ENCODE results near the gene HOXB7.

Gene HOXB7

DNA sequence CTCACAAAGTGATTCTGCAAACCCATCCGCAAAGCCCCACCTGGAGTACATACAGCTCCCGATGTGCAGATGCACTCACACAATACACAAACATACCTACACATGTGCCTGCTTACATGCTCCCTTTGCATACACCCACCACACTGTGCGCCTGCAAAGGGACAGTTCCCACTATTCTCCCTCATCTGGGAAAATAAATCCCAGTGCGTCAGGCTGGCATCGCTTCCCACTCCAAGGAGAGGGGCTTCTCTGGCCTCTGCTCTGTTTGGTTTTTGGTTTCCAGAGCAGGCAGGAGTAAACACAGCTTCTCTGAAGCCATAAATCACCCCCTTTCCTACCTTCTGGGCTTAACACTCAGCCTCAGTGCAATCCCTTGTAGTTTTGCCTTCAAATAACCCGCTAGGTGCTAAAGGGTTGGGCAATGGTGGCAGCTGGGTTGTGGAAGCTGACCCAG, 47.4 kb downstream of the HOXB7 start:
- no peaks in the 10 kb centered on the region; the same call in none of the 2 replicates for H3K9me3 ChIP-seq (ENCODE audit: control insufficient read depth, insufficient read depth, low read length)
- H3K4me1 ChIP-seq (ENCODE audit: insufficient read depth, low read length): peaks cover 15% of the 10 kb centered on the region
- H3K36me3 ChIP-seq (ENCODE audit: insufficient read depth, low read length): no peaks in the 10 kb centered on the region
- H3K9ac ChIP-seq (ENCODE audit: low read depth, low read length): no peak overlapping the region

DNA sequence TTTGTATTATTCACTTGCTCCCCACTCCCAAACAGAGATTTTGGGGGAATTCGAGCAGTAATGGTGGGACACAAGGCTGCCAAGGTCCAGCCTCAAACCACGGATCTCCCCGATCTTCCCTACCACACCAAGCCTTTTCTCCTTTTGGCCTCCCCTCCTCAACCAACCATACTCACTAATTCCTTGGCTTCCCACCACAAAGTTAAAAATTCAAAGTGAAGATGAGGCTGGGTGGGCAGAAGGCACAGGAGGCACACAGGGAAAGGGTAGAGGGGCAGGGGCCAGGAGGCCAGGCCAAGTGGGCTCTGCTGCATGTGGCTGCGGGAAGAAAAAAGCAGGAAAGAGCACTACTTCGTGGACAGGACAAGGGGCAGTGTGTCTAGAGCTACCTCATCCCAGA, 47.9 kb downstream of the HOXB7 start:
- no peaks in the 10 kb centered on the region; the same call in none of the 2 replicates for H3K9me3 ChIP-seq (ENCODE audit: control insufficient read depth, insufficient read depth, low read length)
- H3K4me1 ChIP-seq (ENCODE audit: insufficient read depth, low read length): peaks cover 12% of the 10 kb centered on the region
- no peaks in the 10 kb centered on the region for H3K36me3 ChIP-seq (ENCODE audit: insufficient read depth, low read length)
- no peak overlapping the region for H3K9ac ChIP-seq (ENCODE audit: low read depth, low read length)

DNA sequence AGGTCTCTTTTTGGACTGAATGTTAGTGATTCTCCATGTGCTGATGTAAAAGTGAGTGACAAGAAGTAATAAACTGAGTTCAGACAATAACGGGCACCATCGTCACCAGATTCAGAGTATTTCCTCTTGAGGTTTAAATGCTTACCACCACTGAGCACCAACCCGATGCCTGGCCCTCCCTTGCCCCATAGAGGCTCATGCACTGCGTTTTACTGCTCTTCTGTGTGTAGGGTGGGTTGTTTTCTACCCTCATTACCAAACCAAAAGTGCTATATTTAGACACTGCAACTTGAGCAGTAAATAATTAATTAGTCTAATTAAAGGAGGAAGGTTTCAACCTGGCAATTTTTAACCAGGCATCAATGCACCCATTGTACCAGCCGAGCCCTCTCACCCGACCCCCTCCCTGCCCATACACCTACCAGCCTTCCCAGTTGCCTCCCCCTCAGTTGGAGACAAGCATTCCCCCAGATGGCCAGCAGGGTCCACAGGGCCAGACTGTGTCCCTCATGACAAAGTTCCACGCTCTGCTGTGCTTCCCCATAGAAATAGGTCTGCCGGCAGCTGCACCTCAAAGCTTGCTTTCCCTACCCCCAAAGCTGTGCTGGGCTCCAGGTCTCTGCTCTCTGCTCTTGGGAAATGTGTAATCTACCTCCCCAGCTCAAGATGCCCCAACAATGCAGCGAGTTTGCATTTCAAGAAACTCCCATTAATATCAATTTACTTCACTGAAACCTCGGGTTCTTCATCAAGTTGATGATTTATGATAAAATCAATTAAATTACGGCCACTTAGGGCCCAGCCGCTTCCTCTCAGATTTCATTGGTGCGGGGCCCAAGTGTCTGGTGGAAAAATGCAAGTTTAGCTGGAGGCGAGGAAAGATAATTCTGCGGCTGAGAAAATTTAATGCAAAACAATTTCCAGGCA, 48.7 kb downstream of the HOXB7 start:
- H3K9ac ChIP-seq (ENCODE audit: low read depth, low read length): no peak overlapping the region
- H3K36me3 ChIP-seq (ENCODE audit: insufficient read depth, low read length): no peaks in the 10 kb centered on the region
- no peaks in the 10 kb centered on the region; the same call in 1 of the 2 replicates for H3K9me3 ChIP-seq (ENCODE audit: control insufficient read depth, insufficient read depth, low read length)

DNA sequence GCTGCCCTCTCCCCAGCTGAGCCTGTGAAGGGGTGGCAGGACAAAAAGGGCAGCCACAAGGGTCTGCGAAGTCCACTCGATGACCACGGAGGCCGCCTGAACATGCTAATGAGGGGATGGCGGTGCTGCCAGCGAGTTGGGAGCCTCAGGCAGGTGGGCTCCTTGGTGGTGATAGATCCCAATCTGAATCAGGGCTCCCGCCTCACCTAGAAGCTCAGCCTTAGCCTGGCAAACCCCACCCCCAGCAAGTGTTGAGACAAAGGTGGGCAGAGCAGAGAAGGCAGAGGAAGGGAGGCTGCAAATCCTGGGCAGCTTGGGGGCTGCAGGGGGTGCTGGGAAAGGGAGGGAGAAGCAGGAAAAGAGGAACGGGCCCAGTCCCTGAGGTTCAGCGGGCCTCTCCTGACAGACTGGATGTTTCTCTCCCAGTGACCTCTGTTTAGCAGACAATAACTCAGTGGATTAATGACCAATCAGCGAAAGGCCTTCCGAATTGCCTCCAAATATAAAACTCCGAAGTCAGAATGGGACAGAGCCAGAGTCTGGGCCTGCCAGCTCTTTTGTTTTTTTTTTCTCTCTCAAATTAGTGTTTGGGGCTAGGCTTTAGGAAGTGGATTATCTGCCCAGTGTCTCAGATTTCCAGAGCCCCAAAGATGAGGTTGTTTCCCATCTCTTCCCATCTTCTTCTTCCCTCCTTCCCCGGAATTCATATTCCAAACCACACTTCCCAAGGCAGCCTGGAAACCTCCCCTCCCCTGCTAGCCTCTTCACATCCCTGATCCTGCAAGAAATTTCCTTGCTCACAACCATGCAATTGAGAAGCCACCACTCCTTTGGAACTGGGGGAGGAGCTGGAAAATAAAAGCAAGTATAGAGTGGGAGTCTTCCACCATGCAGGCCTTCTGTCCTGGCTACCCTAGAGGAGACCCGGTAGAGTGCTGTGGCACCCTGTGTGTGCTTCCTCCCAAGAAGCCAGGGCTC, 50.7 kb downstream of the HOXB7 start:
- Histone ChIP-seq H3K36me3 (ENCODE audit: insufficient read depth, low read length) (no peaks in the 10 kb centered on the region), H3K4me1 (ENCODE audit: insufficient read depth, low read length) (peaks cover 12% of the 10 kb centered on the region), H3K9ac (ENCODE audit: low read depth, low read length) (no peak overlapping the region), H3K9me3 (ENCODE audit: control insufficient read depth, insufficient read depth, low read length) (no peaks in the 10 kb centered on the region)

More for the DNA sequence above, 48.7 kb downstream of the HOXB7 start:
- peaks cover 8% of the 10 kb centered on the region for H3K4me1 ChIP-seq (ENCODE audit: insufficient read depth, low read length)

DNA sequence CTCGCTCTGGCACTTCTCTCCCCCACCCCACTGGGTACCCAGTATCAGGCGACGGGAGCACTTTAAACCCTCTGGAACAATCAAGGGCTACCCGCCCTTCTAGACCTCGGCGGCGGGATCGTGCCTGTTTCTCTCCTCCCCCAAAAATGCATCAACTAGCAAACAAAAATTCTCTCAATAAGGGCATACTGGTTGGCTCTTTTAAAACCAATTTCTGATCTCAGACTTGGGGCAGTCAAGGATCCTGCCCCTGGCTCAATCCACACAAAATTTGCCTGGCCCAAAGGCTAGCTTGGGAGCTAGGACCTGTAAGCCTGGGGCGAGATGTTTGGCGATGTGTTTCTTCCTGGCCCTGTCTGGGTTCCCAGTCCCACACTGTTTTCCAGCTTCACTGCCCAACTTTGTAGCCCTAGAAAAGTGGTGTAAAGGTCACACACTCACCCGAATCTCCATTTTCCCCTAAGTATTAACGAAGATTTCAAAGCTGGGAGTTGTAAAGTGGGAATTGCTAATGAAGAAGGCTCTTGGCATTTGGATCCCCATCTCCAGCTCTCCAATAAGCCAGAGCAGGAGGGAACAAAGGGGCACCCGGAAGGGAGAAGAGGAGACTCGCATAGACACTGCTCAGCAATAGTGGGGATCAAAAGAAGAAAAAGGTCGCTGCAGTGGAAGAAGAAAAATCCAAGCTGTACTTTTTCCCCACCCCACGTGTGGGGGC, 51.5 kb downstream of the HOXB7 start:
- H3K4me1 ChIP-seq (ENCODE audit: insufficient read depth, low read length): peaks cover 13% of the 10 kb centered on the region
- no peaks in the 10 kb centered on the region for H3K36me3 ChIP-seq (ENCODE audit: insufficient read depth, low read length)
- no peak overlapping the region for H3K9ac ChIP-seq (ENCODE audit: low read depth, low read length)
- H3K9me3 ChIP-seq (ENCODE audit: control insufficient read depth, insufficient read depth, low read length): no peaks in the 10 kb centered on the region

DNA sequence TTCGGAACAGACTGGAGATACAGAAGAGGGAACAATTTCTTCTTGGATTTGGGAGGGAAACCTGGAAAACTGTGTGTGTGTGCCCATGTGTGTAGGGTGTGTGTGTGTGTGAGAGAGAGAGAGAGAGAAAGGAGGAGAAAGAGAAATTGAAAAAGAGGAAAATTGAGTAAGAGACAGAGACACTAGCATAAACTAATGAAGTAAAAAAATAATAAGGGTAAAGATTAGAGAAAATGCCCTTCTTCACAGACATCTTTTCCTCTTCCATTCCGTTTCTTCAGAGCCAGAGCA, 52.0 kb downstream of the HOXB7 start:
- H3K36me3 ChIP-seq (ENCODE audit: insufficient read depth, low read length): no peaks in the 10 kb centered on the region
- H3K9me3 ChIP-seq (ENCODE audit: control insufficient read depth, insufficient read depth, low read length): no peaks in the 10 kb centered on the region
- H3K9ac ChIP-seq (ENCODE audit: low read depth, low read length): no peak overlapping the region
- peaks cover 18% of the 10 kb centered on the region for H3K4me1 ChIP-seq (ENCODE audit: insufficient read depth, low read length)

DNA sequence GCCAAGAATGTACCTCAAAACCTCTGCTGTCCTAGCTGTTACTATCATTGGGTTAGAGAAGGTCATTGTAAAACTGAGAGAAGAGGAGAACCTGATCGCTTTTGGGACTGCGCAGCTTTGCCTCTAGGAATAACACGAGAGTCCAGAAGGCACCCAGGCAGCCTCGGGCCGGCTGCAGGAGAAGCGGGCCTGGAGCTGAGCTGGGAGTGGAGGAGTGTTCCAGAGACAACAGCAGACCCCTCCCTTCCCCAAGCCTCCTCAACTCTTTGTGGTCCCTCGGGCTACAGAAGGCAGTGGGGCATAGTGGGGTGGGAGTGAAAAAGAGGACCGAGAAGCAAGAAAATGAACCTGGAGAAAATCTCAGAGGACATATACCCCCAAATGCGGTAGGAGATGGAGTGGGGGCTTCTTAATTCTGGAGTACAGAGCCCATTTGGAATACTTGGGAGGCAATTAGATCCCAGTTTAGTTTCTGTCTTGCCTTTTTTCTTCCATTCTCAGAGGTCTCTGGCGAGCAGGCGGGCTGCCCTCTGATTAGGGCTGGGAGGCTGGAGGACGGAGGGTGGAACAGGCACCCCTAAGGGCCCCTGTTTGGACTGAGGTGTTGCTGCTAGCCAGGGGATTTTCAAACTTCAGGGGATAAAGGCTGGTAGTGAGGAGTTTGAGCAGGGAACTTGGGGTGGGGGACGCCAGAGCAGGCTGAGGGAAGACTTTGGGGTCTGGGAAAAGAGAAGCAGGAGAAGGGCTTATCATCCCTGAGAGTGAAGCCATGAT, 52.6 kb downstream of the HOXB7 start:
- peaks cover 21% of the 10 kb centered on the region for H3K4me1 ChIP-seq (ENCODE audit: insufficient read depth, low read length)

More for the DNA sequence above, 52.6 kb downstream of the HOXB7 start:
- Histone ChIP-seq H3K9me3 (ENCODE audit: control insufficient read depth, insufficient read depth, low read length) (no peaks in the 10 kb centered on the region), H3K9ac (ENCODE audit: low read depth, low read length) (no peak overlapping the region), H3K36me3 (ENCODE audit: insufficient read depth, low read length) (no peaks in the 10 kb centered on the region)

Data from ES-I3 (cell line).